CD4-positive, alpha-beta memory T cell (primary cell): ENCODE results near the gene RPUSD1. TPM values are rescaled to one million over a fixed set of nuclear protein-coding genes. Genes with fewer than 3 reads are reported as not detected.
"Not testable (repeated sequence)": the region's sequence is repeated elsewhere in the genome, so short reads cannot be mapped to it uniquely, and the experiment has no call there.

Source experiments
- CTCF ChIA-PET: fragments of 350-600 bp; sonication (Branson Sonifier 250); formaldehyde crosslinking; loops from one replicate; lab custom pipeline; 2021; ENCODE audit warnings: inconsistent platforms; ENCODE audit not compliant: partially characterized antibody; lab: Charles Lee
- POLR2A ChIA-PET: fragments of 350-600 bp; sonication (Branson Sonifier 250); formaldehyde crosslinking; loops from one replicate; lab custom pipeline; 2021; ENCODE audit not compliant: partially characterized antibody; lab: Charles Lee
- DNase-seq, 5 donors: peaks; one replicate each; pipeline versions ENCODE4 v3.0.0 to v3.0.0-alpha.2; 2020 to 2022; ENCODE audit warnings: mixed read lengths in 1 of 5
- H3K27ac ChIP-seq: one replicate; pipeline ENCODE4 v1.7.0; 2013; ENCODE audit warnings: low read depth, low read length
- H3K27me3 ChIP-seq: 2 replicates; pipeline ENCODE4 v1.7.0; 2013; ENCODE audit warnings: mild to moderate bottlenecking, low read length, moderate library complexity; ENCODE audit not compliant: insufficient read depth
- H3K36me3 ChIP-seq: 2 replicates; pipeline ENCODE4 v1.7.0; 2013; ENCODE audit warnings: mild to moderate bottlenecking, low read length, moderate library complexity; ENCODE audit not compliant: insufficient read depth
- H3K4me1 ChIP-seq: 2 replicates; pipeline ENCODE4 v1.7.0; 2013; ENCODE audit warnings: mild to moderate bottlenecking, low read length, moderate library complexity; ENCODE audit not compliant: insufficient read depth
- H3K4me3 ChIP-seq, 2 donors: one replicate each; pipeline ENCODE4 v1.7.0; 2013; ENCODE audit warnings: low read length in 2 of 2, mild to moderate bottlenecking in 1 of 2
- H3K9me3 ChIP-seq, 2 donors: one replicate each; pipeline ENCODE4 v1.7.0; 2013; ENCODE audit warnings: low read length in 2 of 2, control low read depth in 1 of 2; ENCODE audit not compliant: control insufficient read depth in 1 of 2
- H3K27ac Mint-ChIP-seq, 7 donors: one replicate each; pipeline ENCODE4 v1.8.0; 2020 to 2021; ENCODE audit warnings: mixed read lengths in 7 of 7, mild to moderate bottlenecking in 6 of 7, inconsistent platforms in 3 of 7, moderate library complexity in 3 of 7
- H3K27me3 Mint-ChIP-seq, 2 donors: one replicate each; pipeline ENCODE4 v1.8.0; 2020 to 2021; ENCODE audit warnings: mixed read lengths in 2 of 2
- H3K36me3 Mint-ChIP-seq, 2 donors: one replicate each; pipeline ENCODE4 v1.8.0; 2020 to 2021; ENCODE audit warnings: mixed read lengths in 2 of 2, inconsistent platforms in 1 of 2, mild to moderate bottlenecking in 1 of 2
- H3K4me1 Mint-ChIP-seq, 4 donors: one replicate each; pipeline ENCODE4 v1.8.0; 2020 to 2021; ENCODE audit warnings: mixed read lengths in 4 of 4, mild to moderate bottlenecking in 1 of 4
- H3K4me3 Mint-ChIP-seq, 8 donors: one replicate each; pipeline ENCODE4 v1.8.0; 2020 to 2021; ENCODE audit warnings: mixed read lengths in 8 of 8, mild to moderate bottlenecking in 7 of 8, moderate library complexity in 6 of 8, inconsistent platforms in 3 of 8
- H3K9me3 Mint-ChIP-seq, 8 donors: one replicate each; pipeline ENCODE4 v1.8.0; 2020 to 2021; ENCODE audit warnings: mixed read lengths in 8 of 8, mild to moderate bottlenecking in 5 of 8, inconsistent platforms in 3 of 8, moderate library complexity in 1 of 8
- intact Hi-C: fragments of 100-400 bp; cut with micrococcal nuclease; formaldehyde crosslinking; loops from one replicate; pipeline ENCODE4 v1.15.1; 2023
- polyA plus RNA-seq, 2 donors: library from polyadenylated mRNA; unstranded; fragments of 300-500 nt; fragmentation: Illumina TruSeq; gene quantifications; one replicate each; pipeline ENCODE4 v1.2.3, GENCODE V29; 2021
- total RNA-seq, 2 experiments: library from RNA; stranded (reverse); gene quantifications; one replicate each; pipeline ENCODE4 v1.2.3, GENCODE V29; 2021

The RPUSD1 gene
- total and polyA plus RNA-seq, 4 experiments from 2014 or later: 19.9 to 31.1 (median 28.3) TPM

DNA sequence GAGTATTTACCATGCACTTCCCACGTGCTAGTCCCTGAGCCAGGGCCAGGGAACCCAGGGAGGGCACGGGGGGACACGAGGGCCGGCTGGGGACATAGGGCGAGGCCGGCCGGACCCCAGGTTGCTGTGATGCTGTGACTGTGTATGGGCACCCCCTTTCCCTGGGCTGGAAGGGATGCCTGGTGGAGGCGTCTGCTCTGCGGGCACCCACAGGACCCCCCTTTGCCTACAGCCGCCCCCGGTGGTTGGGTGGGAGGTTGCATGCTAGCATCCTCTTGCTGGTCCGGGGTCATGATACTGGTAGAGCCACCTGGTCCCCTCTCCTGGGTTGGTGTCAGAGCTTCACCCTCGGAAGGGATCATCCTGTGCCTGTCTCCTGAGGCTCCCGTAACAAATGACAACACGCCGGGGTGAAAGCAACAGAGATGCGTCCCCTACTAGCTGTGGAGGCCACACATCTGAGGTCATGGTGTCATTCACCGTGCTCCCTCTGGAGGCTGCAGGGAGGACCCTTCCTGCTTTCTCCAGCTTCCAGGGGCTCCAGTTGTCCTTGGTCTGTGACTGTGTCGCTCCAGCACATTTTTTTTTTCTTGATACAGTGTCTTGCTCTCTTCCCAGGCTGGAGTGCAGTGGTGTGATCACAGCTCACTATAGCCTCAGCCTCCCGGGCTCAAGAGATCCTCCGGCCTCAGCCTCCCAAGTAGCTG lies 44.2 kb downstream of the RPUSD1 start:
- DNase-seq: no peak
- H3K9me3 ChIP-seq: no peaks in the 10 kb centered on the region
- Mint-ChIP-seq H3K27ac (peak overlapping the region in 1 of 7 donors; percentile 21), H3K36me3 (no peaks in the 10 kb centered on the region), H3K4me3 (no peak overlapping the region), H3K4me1 (peaks cover 0 to 11% (median 1%) of the 10 kb centered on the region in 4 donors), H3K27me3 (no peaks in the 10 kb centered on the region), H3K9me3 (peaks cover 0 to 3% (median 0%) of the 10 kb centered on the region in 8 donors)
- no peak overlapping the region for H3K4me3 ChIP-seq
- ChIA-PET CTCF (interaction anchor here (1.3 to 3.9 kb wide), 3 partner anchors 11 to 32 kb away, joined by 5 to 19 read pairs (median 5); no protein-coding TSS in a partner anchor), POLR2A (interaction anchor here (0.6 kb wide), 1 partner anchor 40 kb away, joined by 3 read pairs; no protein-coding TSS in a partner anchor)
- no peaks in the 10 kb centered on the region for H3K36me3 ChIP-seq
- no peak overlapping the region for H3K27ac ChIP-seq
- H3K27me3 ChIP-seq: no peaks in the 10 kb centered on the region
- intact Hi-C loops: no loop called here
- H3K4me1 ChIP-seq: peaks cover 10% of the 10 kb centered on the region

- H3K27ac ChIP-seq, H3K36me3 Mint-ChIP-seq, H3K9me3 ChIP-seq, H3K27me3 Mint-ChIP-seq, intact Hi-C loops, H3K36me3 ChIP-seq, H3K4me3 Mint-ChIP-seq, H3K4me3 ChIP-seq, H3K27me3 ChIP-seq, H3K27ac Mint-ChIP-seq, H3K9me3 Mint-ChIP-seq, DNase-seq: not testable (repeated sequence)
- peaks cover 10% of the 10 kb centered on the region for H3K4me1 ChIP-seq
- H3K4me1 Mint-ChIP-seq: peaks cover 0 to 11% (median 1%) of the 10 kb centered on the region in 4 donors
- POLR2A ChIA-PET: interaction anchor here (0.6 to 1.0 kb wide), 2 partner anchors 26 to 50 kb away, joined by 3 read pairs; no protein-coding TSS in a partner anchor
- CTCF ChIA-PET: interaction anchor here (0.6 to 4.3 kb wide), 3 partner anchors 22 to 31 kb away, joined by 3 to 27 read pairs (median 19); partner anchors contain the start of gene ANTKMT
Measured at GRCh38 chr16:742894-743293, 45.3 kb downstream of the RPUSD1 start.

GRCh38 chr16:741986-742629 lies 46.1 kb downstream of the RPUSD1 start:
- H3K9me3 ChIP-seq: no peaks in the 10 kb centered on the region
- Mint-ChIP-seq H3K4me3 (peak overlapping the region in 7 of 8 donors; percentile 43 to 80 (median 64)), H3K27ac (peak overlapping the region in 2 of 7 donors; percentile 60 to 80), H3K4me1 (peaks cover 0 to 11% (median 1%) of the 10 kb centered on the region in 4 donors), H3K27me3 (no peaks in the 10 kb centered on the region), H3K9me3 (no peaks in the 10 kb centered on the region), H3K36me3 (peaks cover 3 to 7% of the 10 kb centered on the region in 2 donors)
- ChIA-PET CTCF (interaction anchor here (1.0 to 4.3 kb wide), 3 partner anchors 21 to 30 kb away, joined by 4 to 27 read pairs (median 19); partner anchors contain the start of gene ANTKMT), POLR2A (interaction anchor here (1.0 to 2.2 kb wide), 5 partner anchors 14 to 46 kb away, joined by 3 to 13 read pairs (median 8); partner anchors contain the start of genes CHTF18, METRN and RPUSD1)
- DNase-seq: no peak
- H3K27me3 ChIP-seq: no peaks in the 10 kb centered on the region
- intact Hi-C loops: loop anchor here (1.0 to 2.0 kb wide), 3 partner anchors 15 to 47 kb away; partner anchors contain the start of genes CCDC78, CHTF18, HAGHL and RPUSD1
- no peak overlapping the region for H3K4me3 ChIP-seq
- no peak overlapping the region for H3K27ac ChIP-seq
- H3K36me3 ChIP-seq: peaks cover 3% of the 10 kb centered on the region
- H3K4me1 ChIP-seq: peaks cover 10% of the 10 kb centered on the region

DNA sequence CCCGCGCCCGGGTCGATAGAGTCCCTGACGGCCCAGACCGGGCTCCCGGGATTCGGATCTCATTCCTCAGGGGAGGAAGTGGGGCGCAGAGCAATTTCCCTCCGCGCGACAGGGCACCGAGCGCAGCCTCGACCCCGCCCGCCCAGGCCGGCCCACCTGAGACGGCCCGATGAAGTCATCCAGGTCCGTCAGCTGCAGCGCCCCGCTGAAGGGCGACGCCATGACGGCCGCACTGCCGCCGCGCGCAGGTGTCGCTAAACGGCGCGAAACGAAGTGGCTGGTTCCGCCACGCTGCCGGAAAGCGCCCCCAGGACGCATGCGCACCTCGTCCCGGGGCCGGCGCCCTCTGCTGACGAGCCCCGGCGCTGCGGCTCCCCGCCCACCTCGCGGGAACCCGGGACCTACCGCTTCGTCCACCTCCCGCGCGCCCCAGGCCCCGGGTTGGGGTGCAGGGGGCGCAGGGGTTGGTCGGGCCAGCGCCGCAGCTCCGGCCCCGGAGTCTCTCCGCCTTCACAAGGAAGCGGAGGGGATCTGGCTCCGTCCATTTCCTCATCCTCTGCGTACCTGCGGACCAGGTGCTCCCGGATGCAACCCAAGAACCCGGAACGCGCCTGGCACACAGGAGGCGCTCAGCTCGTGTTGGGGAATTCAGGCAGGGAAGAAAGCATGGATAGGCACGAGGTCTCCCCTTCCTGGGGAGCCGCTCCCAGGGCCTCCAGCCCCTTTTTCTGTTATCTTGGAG lies 47.2 kb downstream of the RPUSD1 start, which contains the start of gene CIAO3:
TSS of gene CIAO3 (minus strand) at position 234 of the 742 bp plus-strand sequence. CDS start at position 222, 12 bp downstream.
- H3K36me3 ChIP-seq: peaks cover 13% of the 10 kb centered on the region
- peaks cover 10% of the 10 kb centered on the region for H3K4me1 ChIP-seq
- no peaks in the 10 kb centered on the region for H3K9me3 ChIP-seq
- intact Hi-C loops: loop anchor here (1.0 to 2.0 kb wide), 3 partner anchors 14 to 48 kb away; partner anchors contain the start of genes CCDC78, CHTF18, HAGHL and RPUSD1
- Mint-ChIP-seq H3K9me3 (no peaks in the 10 kb centered on the region), H3K27ac (peak within 1 kb of the TSS in 6 of 7 donors; percentile 56 to 80 (median 62)), H3K27me3 (no peaks in the 10 kb centered on the region), H3K4me3 (peak within 1 kb of the TSS; percentile 72 to 88 (median 78)), H3K4me1 (peaks cover 0 to 11% (median 1%) of the 10 kb centered on the region in 4 donors), H3K36me3 (peaks cover 3 to 8% of the 10 kb centered on the region in 2 donors)
- peak; percentile 90 to 95 (median 91) for DNase-seq
- ChIA-PET CTCF (interaction anchor here (1.0 to 4.3 kb wide), 6 partner anchors 20 to 30 kb away, joined by 3 to 27 read pairs (median 7); partner anchors contain the start of genes ANTKMT and METRN), POLR2A (interaction anchor here (0.7 to 2.2 kb wide), 11 partner anchors 10 to 241 kb away, joined by 3 to 21 read pairs (median 7); partner anchors contain the start of genes ANTKMT, CCDC78, CHTF18 and METRN)
- H3K4me3 ChIP-seq: peak within 1 kb of the TSS; percentile 28 to 73
- H3K27ac ChIP-seq: peak within 1 kb of the TSS; percentile 85
- H3K27me3 ChIP-seq: no peaks in the 10 kb centered on the region

GRCh38 chr16:740459-740763 lies 47.8 kb downstream of the RPUSD1 start:
- no peaks in the 10 kb centered on the region for H3K27me3 Mint-ChIP-seq
- peaks cover 0 to 12% (median 1%) of the 10 kb centered on the region in 4 donors for H3K4me1 Mint-ChIP-seq
- H3K36me3 Mint-ChIP-seq: peaks cover 3 to 10% of the 10 kb centered on the region in 2 donors
- CTCF ChIA-PET: interaction anchor here (1.0 to 4.3 kb wide), 5 partner anchors 19 to 30 kb away, joined by 3 to 27 read pairs (median 7); partner anchors contain the start of genes ANTKMT and METRN
- H3K36me3 ChIP-seq: peaks cover 19% of the 10 kb centered on the region
- POLR2A ChIA-PET: interaction anchor here (0.6 to 2.2 kb wide), 8 partner anchors 10 to 45 kb away, joined by 3 to 21 read pairs (median 8); partner anchors contain the start of genes ANTKMT, CCDC78, HAGHL and METRN
- no peaks in the 10 kb centered on the region for H3K9me3 ChIP-seq
- peak overlapping the region in 1 of 2 donors; percentile 73 for H3K4me3 ChIP-seq
- intact Hi-C loops: loop anchor here (2.0 kb wide), 2 partner anchors 14 to 48 kb away; partner anchors contain the start of genes CCDC78, CHTF18, HAGHL and RPUSD1
- H3K27me3 ChIP-seq: no peaks in the 10 kb centered on the region
- no peak for DNase-seq
- H3K27ac ChIP-seq: peak overlapping the region; percentile 85
- peaks cover 10% of the 10 kb centered on the region for H3K4me1 ChIP-seq
- peak overlapping the region in 4 of 7 donors; percentile 47 to 68 (median 58) for H3K27ac Mint-ChIP-seq
- peak overlapping the region; percentile 69 to 88 (median 76) for H3K4me3 Mint-ChIP-seq
- H3K9me3 Mint-ChIP-seq: no peaks in the 10 kb centered on the region
